ENCODE data around the gene JAKMIP1.
"Not testable (repeated sequence)": the region's sequence is repeated elsewhere in the genome, so short reads cannot be mapped to it uniquely, and the experiment has no call there.

The JAKMIP1 gene

DNA sequence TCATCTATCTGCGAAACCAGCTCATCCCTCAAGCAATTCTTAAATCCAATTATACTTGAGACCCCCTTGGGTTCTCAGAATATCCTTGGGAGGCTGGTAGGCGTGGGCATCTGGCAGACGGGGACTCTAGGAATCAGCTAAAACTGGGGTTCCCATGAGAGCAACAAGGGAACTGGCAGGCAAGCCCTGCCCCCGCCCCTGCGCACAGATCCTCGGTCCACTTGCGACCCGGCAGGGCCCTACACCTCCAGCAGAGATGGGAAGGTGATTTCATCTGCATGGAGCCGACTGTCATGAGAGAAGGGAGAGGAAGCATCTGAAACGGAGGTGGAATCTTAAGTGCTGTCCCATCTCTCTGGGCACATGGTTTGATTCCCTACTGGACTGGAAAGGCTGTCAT is 172.2 kb downstream of the JAKMIP1 start:
- DNase-seq = no peak

DNA sequence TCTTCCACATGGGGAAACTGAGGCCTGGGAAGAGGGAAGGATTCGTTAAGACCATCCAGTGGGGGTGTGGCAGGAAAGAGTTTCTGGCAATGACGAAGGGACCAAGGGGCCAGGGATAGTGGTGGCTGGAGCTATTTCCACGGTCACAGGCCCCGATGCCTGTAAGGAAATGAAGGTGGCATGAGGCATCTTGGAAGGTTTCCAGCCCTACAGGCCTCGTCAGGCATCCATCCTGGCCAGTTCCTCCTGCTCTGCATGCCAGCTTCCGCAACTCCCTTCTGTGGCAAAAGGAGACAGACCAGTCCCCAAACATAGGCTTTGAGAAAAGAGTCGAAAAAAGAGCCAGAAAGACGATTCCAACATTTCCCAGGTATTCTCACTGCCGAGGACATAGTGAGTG is 173.0 kb downstream of the JAKMIP1 start:
- no peak for DNase-seq

DNA sequence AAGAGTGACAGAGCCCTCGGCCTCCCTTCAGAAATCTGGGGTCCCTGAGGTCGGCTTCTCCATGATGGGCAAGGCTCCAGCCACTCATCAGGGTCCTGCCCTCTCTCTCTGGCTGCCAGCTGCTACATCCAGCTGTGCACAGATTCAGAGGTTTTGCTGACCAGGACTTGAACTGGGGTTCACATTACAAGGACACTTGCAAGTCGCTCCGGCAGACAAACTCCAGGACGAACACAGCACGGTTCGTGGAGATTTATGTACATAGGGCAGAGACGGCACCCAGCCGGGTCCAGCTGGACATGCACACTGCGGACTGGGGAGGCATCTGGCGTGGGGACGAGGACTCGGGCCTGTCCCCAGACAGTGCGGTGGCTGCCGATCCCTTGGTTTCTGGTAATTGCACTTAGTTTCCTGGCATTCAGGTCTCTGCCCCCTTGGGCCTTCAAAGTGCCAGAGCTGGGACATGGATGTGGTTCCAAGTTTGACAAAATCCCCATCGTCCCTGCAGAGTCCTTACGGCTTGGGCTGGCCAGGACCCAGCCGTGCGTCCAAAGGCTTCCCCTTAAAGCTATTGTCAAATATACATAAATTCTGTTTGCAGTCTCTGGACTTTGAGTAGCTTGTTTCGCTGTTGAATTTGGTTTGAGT is 175.9 kb downstream of the JAKMIP1 start:
- DNase-seq = no peak

DNA sequence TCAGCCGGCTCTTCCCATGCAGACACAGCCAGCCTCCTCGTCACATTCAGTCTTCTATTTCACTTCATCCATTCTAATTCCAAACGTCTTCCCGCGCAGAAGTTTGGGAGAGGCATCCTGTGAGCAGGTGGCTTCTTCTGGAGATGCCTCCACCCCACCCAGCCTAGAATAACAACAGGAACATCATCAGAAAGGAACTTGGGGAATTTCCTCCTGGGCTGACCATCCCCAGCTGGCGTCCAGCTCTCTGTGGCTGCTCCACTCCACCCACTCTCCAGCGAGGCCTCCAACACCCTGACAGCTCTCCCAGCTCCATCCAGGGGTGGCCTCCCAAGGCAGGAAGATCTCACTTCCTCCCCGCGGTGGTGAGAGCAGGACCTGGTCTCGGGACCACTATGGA is 176.6 kb downstream of the JAKMIP1 start:
- DNase-seq = no peak

DNA sequence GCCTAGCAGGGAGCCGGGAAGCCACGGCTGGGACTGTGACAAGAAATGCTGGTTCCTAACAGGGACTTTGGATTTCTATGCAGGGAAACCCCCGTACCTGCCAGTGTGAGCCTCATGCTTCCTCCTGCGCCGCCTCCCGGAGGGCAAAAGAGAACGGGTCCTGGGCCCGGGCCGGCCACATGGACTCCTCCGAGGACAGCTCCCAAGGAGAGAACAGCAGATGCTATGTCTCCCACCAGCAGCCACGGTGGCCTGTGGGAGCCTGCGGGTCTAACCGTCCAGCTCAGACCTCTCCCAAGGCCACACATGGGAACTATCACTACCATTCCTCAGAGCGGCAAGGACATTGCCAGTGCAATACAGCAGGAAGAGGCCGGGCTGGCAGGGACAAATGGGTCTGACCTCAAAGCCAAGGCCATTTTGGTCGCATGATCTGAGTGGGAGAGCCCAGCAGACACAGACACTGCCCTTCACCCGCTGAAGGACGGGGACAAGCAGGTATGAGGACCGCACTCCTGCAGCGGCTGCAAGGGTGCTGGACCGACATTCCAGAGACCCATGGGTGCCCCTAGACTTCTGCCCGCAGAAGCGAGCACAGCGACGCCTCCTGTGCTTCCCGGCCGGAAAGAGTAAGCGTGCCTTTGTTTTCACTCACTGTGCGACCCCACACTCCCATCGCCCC is 177.6 kb downstream of the JAKMIP1 start:
- DNase-seq = no peak

DNA sequence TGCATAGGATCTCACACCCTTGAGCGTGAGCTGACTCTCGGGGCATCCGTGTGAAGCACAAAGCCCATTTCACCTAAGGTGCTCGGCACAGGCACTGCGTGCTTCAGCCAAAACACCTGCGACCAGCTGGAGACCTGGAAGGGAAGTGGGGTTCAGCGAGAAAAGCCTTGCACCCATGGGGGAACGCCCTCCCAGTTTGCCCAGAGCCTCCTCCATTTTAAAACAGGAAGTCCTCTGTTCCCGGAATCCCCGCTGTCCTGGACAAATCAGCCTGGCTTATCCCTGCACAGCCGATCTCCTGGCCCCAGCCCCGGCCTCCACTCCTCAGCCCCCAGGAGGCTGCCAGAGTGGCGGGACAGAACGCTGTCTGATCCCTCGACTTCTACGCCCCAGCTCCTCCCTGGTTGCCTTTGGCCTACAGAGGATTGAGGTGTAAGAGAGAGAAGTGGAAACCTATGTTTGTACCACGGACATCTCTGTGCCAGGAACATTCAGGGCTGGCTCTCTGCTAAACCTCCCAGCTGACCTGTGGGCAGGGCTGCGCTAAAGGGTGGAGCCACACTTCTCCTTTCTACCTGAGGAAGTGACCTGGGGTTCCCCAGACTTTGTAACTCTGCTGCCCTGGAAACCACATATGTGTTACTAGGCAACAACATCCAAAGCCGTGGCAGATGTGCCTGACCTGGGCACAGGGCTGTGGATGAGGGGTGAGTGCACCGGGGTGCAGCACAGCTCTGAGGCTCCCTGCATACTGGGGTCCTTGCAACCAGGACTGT is 178.3 kb downstream of the JAKMIP1 start:
- no peak for DNase-seq

DNA sequence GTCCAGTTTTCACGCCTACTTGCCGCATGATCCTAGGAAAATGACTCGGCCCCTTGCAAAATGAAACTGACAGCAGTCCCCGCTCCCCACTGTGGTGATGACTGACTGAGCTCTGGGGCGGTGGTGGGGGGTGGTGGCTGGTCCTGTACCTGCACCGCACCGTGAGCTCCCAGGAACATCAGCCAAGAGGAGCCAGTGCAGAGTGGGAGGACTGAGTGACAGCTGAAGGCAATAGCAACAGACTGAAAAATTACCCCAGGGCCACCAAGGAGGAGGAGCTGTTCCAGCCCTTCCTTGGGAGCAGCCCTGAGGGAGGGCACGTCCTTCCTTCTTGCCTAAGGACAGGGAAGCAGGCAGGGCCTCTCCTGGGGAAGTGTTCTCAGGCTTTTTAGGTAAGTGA is 179.7 kb downstream of the JAKMIP1 start:
- DNase-seq = no peak

DNA sequence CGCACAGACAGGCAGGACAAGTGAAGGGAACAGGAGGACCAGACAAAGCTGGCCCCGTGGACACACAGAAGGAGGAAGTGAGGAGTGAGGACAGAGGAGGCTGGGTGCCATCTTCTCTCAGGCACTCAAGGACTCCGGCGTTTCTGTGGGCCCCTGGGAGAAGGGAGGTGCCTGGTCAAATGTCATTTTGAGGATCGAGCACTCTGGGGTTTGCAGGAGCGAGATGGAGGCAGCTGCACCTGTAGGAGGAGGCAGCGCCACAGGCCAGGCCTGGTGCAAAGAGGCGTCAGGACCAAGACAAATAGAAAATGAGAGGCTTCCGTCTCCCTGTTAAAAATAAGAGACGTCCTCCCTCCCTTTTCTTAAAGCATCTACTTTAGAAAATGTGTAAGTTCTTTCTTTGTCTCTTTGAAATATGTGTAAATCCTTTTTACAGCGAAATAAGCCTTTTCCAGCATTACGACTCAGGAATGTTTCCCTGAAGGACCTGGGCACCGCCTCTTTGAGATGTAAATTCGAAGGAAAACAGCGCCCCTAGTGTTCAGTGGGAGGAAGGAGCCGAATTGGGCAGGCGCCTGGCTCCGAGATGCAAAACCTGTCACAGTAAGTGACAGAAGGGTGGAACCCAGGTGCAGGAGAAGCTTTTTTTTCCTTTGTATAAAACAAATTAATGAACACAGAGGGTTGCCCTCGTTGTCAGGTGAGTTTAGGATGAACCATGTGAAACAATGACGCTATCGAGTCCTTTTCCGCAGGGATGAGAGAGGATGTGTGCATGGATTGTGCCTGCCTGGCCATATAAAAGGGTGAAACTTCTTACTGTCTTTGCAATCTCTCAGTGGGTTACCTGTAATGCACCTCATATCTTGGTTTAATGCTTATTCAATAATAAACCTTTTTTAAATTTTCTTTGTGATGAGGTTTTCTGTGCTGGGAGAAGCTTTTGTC is 180.8 kb downstream of the JAKMIP1 start:
- peak; percentile 38 for DNase-seq

DNA sequence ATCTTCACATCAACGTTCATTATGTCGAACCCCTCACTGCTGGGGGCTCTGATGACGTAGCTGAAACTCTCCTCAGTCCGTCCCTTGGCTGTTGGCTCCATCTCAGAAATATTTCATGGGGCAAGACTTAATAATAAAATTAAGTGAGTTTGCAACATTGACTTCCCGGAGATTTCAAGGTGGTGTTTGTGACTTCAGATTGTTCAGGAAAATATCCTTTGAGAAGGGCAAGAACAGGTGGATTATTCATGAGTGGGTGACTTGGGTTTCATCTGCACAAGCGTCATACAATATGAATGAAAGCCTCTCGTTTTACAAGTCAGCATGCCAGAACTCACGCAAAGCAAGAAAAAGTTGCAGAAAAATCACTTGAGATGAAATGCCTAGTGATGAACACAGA is 182.0 kb downstream of the JAKMIP1 start, which contains the start of gene C4orf50:
Gene C4orf50, minus strand, starts transcription at position 101 of the 400 bp plus-strand sequence.
- DNase-seq = no peak

DNA sequence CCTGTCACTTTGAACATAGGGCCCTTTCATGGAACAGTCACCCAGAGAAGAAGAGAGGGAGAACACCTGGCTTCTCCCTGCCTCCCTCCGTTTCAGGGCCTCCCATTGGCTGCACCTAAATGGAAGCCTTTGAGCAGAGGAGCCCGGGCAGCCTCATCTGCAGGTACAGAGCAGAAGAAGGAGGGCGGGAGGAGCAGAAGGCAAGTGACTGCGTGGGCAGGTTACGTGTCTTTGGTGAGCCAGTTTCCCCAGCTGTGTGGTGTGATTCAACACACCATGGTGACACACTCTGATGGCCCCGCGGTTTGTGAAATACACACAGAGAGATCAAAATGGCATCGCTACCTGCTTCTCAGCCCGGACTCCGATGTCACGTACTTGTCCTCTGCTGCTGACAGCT is 182.5 kb downstream of the JAKMIP1 start:
- no peak for DNase-seq

DNA sequence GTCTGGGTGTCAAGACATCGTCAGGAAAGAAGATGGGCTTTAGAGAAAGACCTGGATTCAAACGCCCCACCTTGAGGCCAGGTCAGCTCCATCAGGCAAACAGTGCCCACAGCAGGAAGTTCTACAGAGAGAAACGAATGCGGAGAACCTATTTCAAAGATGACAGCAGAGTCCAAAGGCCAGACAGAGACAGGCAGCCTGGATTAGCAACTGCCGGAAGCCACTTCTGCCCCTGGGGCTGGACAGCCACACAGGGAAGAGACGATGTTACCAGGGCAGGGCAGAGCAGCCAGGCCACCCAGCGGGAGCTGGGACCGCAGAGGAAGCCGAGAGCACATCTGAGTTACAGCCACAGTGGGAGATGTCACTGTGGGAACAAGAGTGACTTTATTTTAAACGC is 183.3 kb downstream of the JAKMIP1 start:
- no peak for DNase-seq

DNA sequence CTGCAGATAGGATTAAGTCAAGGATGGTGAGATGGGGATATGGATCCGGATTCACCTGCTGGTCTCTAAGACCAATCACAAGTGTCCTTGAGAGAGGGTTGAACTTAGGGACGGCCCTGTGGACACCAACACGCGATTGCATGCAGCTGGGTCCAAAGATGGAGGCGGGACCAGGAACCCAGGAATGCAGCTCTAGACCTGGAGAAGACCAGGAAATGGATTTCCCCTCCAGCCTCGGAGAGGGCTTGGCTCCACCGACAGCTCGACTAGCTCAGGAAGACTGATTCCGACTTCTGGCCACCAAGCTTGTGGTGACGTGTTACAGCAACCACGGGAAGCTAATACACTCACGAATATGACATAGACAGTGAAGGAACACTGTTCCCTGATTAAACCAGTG is 186.8 kb downstream of the JAKMIP1 start:
- no peak for DNase-seq

DNA sequence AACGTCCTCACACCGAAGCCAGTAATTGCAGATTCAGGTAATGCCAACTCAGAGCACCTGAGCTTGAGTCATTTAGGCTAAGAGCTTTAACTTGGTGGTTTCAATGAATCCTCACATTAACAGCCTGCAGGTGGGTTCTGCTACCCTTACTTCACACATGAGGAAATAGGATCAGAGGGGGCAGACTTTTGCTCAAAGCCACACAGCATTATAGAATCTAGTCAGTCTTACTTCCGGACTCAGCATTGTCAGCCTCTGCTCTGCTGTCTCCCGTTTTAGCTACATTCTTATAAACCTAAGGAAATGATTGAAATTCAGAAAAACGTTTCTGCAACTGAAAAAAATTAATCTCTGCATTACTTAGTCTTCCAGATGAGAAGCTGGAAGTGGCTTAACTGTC is 188.1 kb downstream of the JAKMIP1 start:
- DNase-seq = no peak

DNA sequence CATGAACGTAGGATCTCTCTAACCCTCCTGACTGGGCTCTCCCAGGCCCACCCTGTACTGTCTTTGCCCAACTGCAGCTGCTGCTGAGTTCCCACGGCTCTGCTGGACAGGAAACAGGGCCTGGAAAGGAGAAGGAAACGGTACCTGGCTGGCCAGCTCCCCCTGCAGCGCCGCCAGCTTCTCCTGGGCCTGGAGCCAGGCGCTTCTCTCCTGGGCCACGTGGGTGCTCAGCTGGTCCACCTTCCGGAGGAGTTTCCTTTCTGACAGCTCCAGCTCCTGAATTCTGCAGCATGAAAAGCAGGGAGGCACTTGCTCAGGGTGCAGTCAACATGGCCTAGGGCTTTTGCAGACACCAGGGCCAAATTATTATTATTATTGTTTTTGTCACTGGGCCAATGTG is 188.7 kb downstream of the JAKMIP1 start:
- no peak for DNase-seq

DNA sequence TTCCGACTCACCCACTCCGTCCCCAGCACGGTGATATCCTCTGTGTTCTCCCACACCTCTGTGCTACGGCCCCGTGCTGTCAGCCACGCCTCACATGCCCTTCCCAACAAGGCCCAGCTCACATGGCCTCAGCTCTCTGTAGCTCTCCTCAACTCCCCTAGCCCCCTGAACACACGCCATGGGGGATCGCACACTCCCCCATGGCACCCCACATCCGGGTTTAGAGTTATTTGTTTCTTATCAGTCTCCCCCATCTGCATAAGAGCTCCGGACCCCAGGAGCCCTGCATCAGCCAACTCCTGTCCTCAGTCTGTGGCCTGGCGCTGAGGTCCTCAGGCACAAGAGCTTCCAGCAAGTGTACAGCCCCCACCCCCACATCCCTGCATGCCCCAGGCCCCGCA is 189.1 kb downstream of the JAKMIP1 start:
- DNase-seq = no peak

DNA sequence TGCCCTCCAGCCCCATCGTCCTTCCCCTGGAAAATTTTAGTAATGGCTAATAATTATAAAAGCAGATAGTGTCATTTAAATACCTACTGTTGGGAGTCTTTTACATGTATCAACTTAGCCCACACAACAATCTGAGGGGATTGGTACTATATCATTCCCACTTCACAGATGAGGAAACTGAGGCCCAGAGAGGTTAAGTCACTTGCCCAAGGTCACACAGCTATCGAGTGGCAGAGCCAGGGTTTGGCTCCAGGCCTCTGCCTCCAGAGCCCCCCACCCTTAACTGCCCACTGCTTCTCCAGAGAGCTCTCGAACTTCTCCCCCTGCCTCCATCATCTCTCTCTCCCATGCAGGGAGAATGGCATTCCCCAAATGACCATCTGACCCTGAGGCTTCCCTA is 189.6 kb downstream of the JAKMIP1 start:
- DNase-seq = no peak

DNA sequence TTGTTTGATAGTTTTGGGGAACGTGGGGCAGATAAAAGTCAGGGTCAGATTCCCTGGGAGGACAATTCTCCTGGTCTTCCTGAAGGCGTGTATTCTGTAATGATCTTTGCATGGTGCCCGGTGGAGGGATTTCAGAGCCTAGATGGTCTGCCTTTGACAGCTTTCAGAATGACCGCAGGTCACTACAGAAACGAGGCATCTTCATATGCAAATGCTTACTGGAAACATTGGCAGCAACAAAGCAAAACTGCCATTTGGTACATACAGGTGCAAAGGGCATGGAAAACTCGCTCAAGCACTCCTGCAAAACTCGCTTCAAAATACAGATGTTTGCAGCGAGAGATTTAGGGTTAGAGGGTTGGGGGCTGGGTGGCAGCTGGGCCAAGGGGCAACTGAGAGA is 190.9 kb downstream of the JAKMIP1 start:
- DNase-seq = no peak

DNA sequence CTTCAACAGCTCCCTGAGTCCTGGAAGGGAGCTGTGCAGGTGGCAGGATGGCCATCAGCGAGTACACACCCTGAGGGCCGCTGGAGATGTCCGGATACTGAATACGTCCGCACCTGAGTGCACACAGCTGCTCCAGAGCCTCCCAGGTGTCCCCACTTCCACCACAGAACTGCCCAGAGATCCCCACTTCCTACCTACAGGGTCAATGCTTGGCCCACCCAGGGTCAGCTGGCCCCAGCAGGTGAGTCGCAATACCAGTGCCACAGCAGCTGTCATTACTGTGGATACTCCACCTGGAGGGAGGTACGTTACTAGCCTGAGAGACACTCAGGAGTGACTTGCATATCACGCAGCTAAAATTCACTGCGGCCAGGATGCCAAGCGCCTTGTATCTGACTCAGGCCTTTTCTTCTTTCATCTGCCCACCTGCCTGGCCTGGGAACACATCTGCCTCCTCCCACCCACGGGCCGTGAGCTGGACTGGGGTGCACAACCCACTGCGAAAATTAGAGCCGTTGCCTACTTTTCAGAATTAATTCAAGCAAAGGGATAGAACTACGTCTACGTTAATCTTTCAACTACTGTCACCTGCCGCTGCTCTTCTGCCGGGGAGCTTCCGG is 191.5 kb downstream of the JAKMIP1 start:
- no peak for DNase-seq

DNA sequence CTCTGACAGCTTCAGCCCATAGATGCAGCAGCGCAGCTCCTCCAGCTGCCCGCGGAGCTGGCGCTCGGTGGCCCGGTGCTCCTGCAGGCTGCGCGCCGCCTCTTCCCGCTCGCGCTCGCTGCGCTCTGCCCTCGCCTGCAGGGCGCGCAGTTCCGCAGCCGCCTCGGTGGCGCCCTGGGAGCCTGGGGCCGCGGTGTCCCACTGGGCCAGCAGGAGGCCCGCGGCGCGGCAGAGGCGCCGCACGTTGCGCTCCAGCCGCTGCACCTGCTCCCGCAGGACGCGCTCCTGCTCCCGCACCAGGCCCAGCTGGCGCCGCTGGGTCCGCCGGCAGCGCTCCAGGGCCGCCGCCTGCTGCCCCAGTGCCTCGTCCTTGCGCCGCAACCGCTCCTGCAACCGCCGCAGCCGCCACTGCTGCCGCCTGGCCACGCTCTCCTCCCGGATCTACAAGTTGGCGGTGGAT is 192.2 kb downstream of the JAKMIP1 start:
- DNase-seq = no peak

DNA sequence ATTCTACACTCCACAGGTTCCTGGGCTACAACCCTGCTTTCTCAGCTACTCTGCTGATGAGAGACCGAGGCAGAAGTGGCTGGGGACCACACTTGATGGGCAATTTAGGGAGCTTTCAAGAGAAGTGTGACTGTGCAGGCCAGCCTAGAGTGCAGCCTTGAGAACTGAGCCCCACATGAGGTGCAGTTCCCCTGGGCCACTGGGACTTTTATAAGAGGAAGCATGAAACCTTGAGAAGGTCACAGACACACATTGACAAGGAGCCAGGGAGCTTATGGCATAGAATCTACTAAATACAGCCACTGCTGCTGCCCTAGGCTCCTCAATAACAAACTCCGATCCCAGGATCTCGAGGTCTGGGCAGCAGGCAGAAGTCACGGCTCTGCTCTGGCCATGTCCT is 195.2 kb downstream of the JAKMIP1 start:
- no peak for DNase-seq

DNA sequence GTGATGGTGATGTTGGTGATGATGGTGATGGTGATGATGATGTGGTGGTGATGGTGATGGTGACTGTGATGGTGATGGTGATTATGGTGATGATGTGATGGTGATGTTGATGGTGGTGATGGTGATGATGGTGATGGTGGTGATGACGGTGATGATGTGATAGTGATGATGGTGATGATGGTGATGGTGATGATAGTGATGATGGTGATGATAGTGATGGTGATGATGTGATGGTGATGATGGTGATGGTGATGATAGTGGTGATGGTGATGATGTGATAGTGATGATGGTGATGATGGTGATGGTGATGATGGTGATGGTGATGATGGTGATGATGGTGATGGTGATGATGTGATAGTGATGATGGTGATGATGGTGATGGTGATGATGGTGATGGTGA is 196.9 kb downstream of the JAKMIP1 start:
- DNase-seq = not testable (repeated sequence)

DNA sequence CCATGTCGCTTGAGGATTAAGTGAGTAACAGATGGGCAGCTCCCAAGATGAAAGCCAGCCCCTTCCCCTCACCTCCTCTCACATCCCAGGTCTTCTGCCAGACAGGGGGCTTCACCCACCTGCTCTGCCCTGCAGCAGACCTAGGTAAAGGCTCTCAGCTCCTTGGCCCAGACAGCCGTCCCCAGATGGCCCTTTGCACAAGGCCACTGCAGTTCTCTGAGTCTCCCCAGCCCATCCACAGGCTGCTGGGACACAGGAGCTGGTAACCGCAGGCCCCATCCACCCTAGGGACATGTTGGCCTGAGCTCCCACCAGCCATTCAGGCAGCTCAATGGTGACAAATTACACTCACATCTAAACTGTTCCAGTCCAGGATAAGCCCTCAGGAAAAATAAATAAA is 197.4 kb downstream of the JAKMIP1 start:
- no peak for DNase-seq

DNA sequence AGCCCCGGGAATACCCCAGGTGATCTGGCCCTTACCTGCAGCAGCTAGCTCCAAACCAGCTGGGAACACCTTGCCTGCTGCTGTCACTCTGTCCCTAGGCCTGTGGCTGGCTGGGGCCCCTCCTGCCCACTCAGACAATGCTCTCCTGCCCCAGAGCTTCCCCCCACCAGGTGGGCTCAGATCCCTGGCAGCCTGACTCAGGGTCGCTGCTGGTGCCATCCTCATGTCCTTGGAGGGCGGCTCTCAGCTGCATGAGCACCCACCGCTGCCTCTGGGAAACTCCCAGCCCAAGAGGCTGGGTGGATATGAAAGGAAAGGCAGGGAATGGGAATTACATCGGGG is 197.9 kb downstream of the JAKMIP1 start:
- no peak for DNase-seq
